Right lobe of liver (tissue), 6 donors: Measurements from ENCODE around the gene MS4A7. TPM values are rescaled to one million over a fixed set of nuclear protein-coding genes. Genes with fewer than 3 reads are reported as not detected.

ENCODE experiments used
- ATAC-seq, 4 donors: fragments of 200-7000 bp; cut with Tn5 transposase; one replicate each; pipeline ENCODE4 v1.9.1; 2020; ENCODE audit warnings: mild to moderate bottlenecking in 4 of 4, moderate library complexity in 4 of 4
- DNase-seq, 3 donors: peaks; one replicate each; pipeline ENCODE4 v3.0.0-alpha.2; 2020
- H3K27ac ChIP-seq, 3 donors: fragments of 200-600 bp; one replicate each; pipeline ENCODE4 v1.8.0; 2022
- H3K27me3 ChIP-seq, 2 donors: fragments of 200-600 bp; one replicate each; pipeline ENCODE4 v1.8.0; 2022
- H3K36me3 ChIP-seq, 4 donors: fragments of 200-600 bp; sonication (generic) in 1 of 4; one replicate each; pipeline versions ENCODE4 v1.5.1 to v1.8.0; 2017 to 2022; ENCODE audit warnings: control low read depth in 1 of 4
- H3K4me1 ChIP-seq, 4 donors: fragments of 200-600 bp; sonication (generic) in 1 of 4; one replicate each; pipeline versions ENCODE4 v1.5.1 to v1.8.0; 2017 to 2022; ENCODE audit warnings: control low read depth in 1 of 4
- H3K4me3 ChIP-seq, 3 donors: fragments of 200-600 bp; one replicate each; pipeline ENCODE4 v1.8.0; 2022
- H3K9me3 ChIP-seq, 4 donors: fragments of 200-600 bp; sonication (generic) in 1 of 4; one replicate each; pipeline versions ENCODE4 v1.5.1 to v1.8.0; 2017 to 2022; ENCODE audit warnings: control low read depth in 1 of 4
- POLR2A ChIP-seq: fragments of 450-650 bp; IDR thresholded peaks from one replicate; pipeline ENCODE4 v1.6.1; 2017; ENCODE audit warnings: antibody characterized with exemption, mild to moderate bottlenecking
- whole genome bisulfite sequencing: methylation state at CpG from one replicate; pipeline ENCODE4 v1.1.6; 2018; ENCODE audit warnings: low coverage, low lambda C conversion rate; ENCODE audit not compliant: insufficient coverage; ENCODE audit errors: missing lambda C conversion rate; 5-methylcytosine and 5-hydroxymethylcytosine counted together
- intact Hi-C, 2 donors: fragments of 100-400 bp; cut with DNase I; formaldehyde crosslinking; loops; one replicate each; pipeline versions ENCODE4 v1.11.2 to v1.14.1; 2022
- total RNA-seq, 6 experiments: library from RNA; depleted of rRNA in 2 of 6; stranded (reverse); fragments of >200 nt in 2 of 6; fragmentation: NEBNext Ultra II Directional in 3 of 6; extraction: Animal tissue kit (Norgen Biotek cat#: 25700) in 3 of 6; gene quantifications; one replicate each; pipeline versions ENCODE4 v1.1.0 to v1.2.4, GENCODE V29; 2016 to 2023
- TF ChIP-seq, protein P1 (sequence below), 4 donors: fragments of 200-600 bp in 3 of 4; fragments of 450-650 bp in 1 of 4; IDR thresholded peaks; one replicate each; pipeline versions ENCODE4 v1.5.1 to v1.8.0; 2016 to 2022; ENCODE audit warnings: antibody characterized with exemption in 4 of 4, mild to moderate bottlenecking in 2 of 4
- donor health status: DM: no; HTN: yes; CAD: no.
- donor health status: DM: no; HTN: no; CAD: no.
- donor health status: DM: no; HTN: no; CAD: no.
- donor health status: DM: no; HTN: yes; CAD: no.
- donor health status: DM: no; HTN: yes; CAD: no.

The MS4A7 gene
- total RNA-seq, 6 experiments from 2014 or later = 10.9 to 47.8 (median 21.7) TPM

DNA sequence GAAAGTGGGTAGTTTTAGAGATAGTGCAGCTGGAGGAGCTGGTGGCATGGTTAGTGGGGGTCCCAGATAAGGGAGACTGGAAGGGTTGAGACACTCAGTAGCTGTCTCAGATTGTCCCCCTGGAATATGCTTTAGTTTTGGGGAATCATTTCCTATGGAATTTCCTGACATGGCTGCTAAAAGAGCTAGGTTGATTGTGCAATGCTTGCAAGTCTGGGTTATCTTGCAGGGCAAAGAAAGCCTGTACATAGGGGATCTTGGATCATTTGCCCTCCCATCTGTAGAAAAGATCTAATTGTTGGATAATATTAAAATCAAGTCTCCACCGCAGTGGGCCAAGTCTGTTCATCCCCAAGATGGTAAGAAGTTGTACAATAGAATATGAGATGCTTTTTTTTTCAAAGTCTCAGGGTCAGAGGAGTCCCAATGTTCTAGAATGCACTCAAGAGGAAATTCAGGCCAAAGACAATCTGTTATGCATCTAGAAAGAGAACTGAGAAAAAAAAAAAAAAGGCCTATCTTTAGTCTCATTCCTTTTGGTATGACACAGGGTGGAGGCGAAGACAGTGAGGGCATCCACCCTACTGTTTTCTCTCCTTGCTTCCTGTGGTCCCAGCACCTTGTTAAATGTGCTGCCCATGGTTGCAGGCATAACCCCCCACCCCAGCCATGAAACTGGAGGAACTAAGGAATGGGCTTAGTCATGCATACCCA lies 31.1 kb upstream of the MS4A7 start:
- no peak overlapping the region for H3K27ac ChIP-seq
- no peaks in the 10 kb centered on the region for H3K4me1 ChIP-seq
- H3K27me3 ChIP-seq = no peaks in the 10 kb centered on the region
- 64% methylated on average over 2 of the region's 2 CpGs for WGBS
- intact Hi-C loops = no loop called here
- TF ChIP-seq, protein P1, sequence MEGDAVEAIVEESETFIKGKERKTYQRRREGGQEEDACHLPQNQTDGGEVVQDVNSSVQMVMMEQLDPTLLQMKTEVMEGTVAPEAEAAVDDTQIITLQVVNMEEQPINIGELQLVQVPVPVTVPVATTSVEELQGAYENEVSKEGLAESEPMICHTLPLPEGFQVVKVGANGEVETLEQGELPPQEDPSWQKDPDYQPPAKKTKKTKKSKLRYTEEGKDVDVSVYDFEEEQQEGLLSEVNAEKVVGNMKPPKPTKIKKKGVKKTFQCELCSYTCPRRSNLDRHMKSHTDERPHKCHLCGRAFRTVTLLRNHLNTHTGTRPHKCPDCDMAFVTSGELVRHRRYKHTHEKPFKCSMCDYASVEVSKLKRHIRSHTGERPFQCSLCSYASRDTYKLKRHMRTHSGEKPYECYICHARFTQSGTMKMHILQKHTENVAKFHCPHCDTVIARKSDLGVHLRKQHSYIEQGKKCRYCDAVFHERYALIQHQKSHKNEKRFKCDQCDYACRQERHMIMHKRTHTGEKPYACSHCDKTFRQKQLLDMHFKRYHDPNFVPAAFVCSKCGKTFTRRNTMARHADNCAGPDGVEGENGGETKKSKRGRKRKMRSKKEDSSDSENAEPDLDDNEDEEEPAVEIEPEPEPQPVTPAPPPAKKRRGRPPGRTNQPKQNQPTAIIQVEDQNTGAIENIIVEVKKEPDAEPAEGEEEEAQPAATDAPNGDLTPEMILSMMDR (IDR thresholded peaks at IDR 0.05) = no peak
- no peak for TF ChIP-seq POLR2A
- ATAC-seq (peak in 2 of 4 donors; percentile 36 to 44), DNase-seq (no peak)
- H3K36me3 ChIP-seq = no peaks in the 10 kb centered on the region
- no peak overlapping the region for H3K4me3 ChIP-seq
- no peaks in the 10 kb centered on the region for H3K9me3 ChIP-seq

DNA sequence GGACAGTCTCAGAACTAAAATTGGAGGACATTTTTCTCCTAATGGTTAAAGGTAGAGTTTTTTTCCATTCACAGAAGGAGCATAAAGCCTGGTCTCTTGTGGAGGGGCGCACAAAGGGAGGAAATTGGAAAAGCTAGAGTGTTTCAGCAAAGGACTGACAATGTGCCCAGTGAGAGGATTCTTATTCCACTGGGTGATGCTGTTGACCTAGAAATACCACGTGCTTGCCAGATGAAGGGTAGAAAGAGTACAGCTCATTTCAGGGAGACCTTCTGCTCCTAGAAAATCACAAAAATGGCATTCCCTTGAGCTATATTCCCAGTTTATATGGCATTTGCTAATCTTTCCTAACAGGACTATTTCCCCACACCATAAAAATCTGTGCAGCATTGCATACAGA lies 30.2 kb upstream of the MS4A7 start:
- DNase-seq (no peak), ATAC-seq (peak in 1 of 4 donors; percentile 45)
- WGBS = 51% methylated on average over 2 of the region's 2 CpGs
- H3K9me3 ChIP-seq = no peaks in the 10 kb centered on the region
- H3K4me3 ChIP-seq = no peak overlapping the region
- H3K36me3 ChIP-seq = no peaks in the 10 kb centered on the region
- H3K27me3 ChIP-seq = no peaks in the 10 kb centered on the region
- TF ChIP-seq, protein P1 (IDR thresholded peaks at IDR 0.05) = no peak
- no peak for TF ChIP-seq POLR2A
- H3K4me1 ChIP-seq = no peaks in the 10 kb centered on the region
- intact Hi-C loops = no loop called here
- no peak overlapping the region for H3K27ac ChIP-seq

DNA sequence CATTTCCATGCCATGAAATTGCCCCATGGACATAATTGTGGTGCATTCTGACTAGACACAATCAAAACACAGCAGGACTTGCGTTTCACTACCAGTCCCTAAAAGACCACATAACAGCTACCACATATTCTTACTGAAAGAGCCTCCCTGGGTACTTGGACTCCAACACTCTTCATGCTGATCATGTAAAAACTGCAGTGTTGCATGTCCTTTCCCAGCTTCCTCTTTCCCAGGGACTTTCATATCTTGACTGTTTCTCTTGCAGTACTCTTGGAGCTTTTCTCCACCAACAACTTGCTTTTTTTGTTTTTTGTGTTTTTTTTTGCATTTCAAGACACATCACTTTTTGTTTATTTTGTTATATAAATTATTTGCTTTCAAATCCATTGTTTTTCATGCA lies 28.3 kb upstream of the MS4A7 start:
- 38% methylated on average over 1 of the region's 1 CpG for WGBS
- intact Hi-C loops = no loop called here
- TF ChIP-seq, protein P1 (IDR thresholded peaks at IDR 0.05) = no peak
- no peak for TF ChIP-seq POLR2A
- H3K27me3 ChIP-seq = no peaks in the 10 kb centered on the region
- no peak overlapping the region for H3K4me3 ChIP-seq
- no peaks in the 10 kb centered on the region for H3K4me1 ChIP-seq
- H3K36me3 ChIP-seq = no peaks in the 10 kb centered on the region
- H3K27ac ChIP-seq = no peak overlapping the region
- ATAC-seq (peak; percentile 12 to 62 (median 46)), DNase-seq (no peak)
- no peaks in the 10 kb centered on the region for H3K9me3 ChIP-seq

DNA sequence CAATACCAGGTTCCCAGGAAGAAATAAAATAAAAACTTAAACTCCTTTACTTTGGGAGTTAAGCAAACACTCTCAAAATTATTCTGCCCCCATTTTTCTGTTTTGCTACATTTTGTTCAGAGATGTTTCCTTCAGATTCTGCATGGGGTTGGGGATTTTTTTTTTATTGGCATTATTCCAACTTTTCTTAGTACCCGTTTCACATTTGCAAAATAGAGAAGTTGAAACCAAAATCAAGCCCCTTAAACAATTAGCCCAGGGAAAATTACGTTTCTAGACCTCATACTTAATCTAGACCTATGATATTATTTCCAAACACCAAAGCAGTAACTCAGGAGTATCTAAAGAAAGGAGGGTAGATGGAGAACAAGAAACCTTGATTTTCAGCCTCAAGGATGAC lies 20.6 kb upstream of the MS4A7 start:
- Histone ChIP-seq H3K9me3 (no peaks in the 10 kb centered on the region), H3K4me1 (no peaks in the 10 kb centered on the region), H3K4me3 (no peak overlapping the region), H3K36me3 (no peaks in the 10 kb centered on the region), H3K27ac (no peak overlapping the region), H3K27me3 (no peaks in the 10 kb centered on the region)
- intact Hi-C loops = no loop called here
- TF ChIP-seq, protein P1 (IDR thresholded peaks at IDR 0.05) = no peak
- 14% methylated on average over 2 of the region's 2 CpGs for WGBS
- ATAC-seq (no peak), DNase-seq (no peak)
